HCT116 (cell line): Measurements from ENCODE around the gene ACER3. TPM values are rescaled to one million over a fixed set of nuclear protein-coding genes. Genes with fewer than 3 reads are reported as not detected.

Experiments used
- ATAC-seq: fragments of 200-7000 bp; cut with Tn5 transposase; 2 replicates; pipeline ENCODE4 v1.9.1; 2020; ENCODE audit warnings: mild to moderate bottlenecking, moderate library complexity
- BruUV-seq: library from RNA; stranded (reverse); fragments of 400-500 nt; replicated peaks from 2 replicates; lab custom pipeline; 2021; lab: Mats Ljungman, UMichigan
- CTCF ChIA-PET: fragments of 300-600 bp; sonication (Branson Sonifier 250); formaldehyde crosslinking; loops from one replicate; lab custom pipeline; 2021; ENCODE audit warnings: antibody characterized with exemption; lab: Charles Lee
- POLR2A ChIA-PET: fragments of 300-600, 350-600 bp; sonication (Branson Sonifier 250); formaldehyde crosslinking; loops from one replicate; lab custom pipeline; 2021; ENCODE audit warnings: antibody characterized with exemption; lab: Charles Lee
- RAD21 ChIA-PET, 2 experiments: fragments of 300-600 bp; sonication (Branson Sonifier 250); formaldehyde crosslinking; loops; one replicate each; lab custom pipeline; 2023; ENCODE audit warnings: low total read pairs in 2 of 2; ENCODE audit not compliant: uncharacterized antibody in 2 of 2, unreplicated experiment in 2 of 2, low non-redundant PET in 1 of 2; lab: Charles Lee
- DNase-seq: peaks from one replicate; pipeline ENCODE4 v3.0.0-alpha.2; 2010; ENCODE audit warnings: low read depth, low spot score
- H2AFZ ChIP-seq: fragments of 200-600 bp; shearing (Covaris generic), sonication (generic); 2 replicates; pipeline ENCODE4 v1.6.1; 2017; ENCODE audit warnings: low read depth, mixed run types, mixed read lengths, antibody characterized with exemption, low read length; ENCODE audit not compliant: poor library complexity, severe bottlenecking
- H3K27ac ChIP-seq: 2 replicates; pipeline ENCODE4 v1.5.1; 2012; ENCODE audit warnings: low read depth, low read length
- H3K27me3 ChIP-seq: fragments of 200-600 bp; sonication (generic); 2 replicates; pipeline ENCODE4 v1.6.1; 2016; ENCODE audit warnings: mixed run types, low read length, mixed read lengths; ENCODE audit not compliant: insufficient read depth
- H3K36me3 ChIP-seq, 2 experiments: fragments of 200-500 bp in 1 of 2; fragments of 200-600 bp in 1 of 2; sonication (Bioruptor generic) in 1 of 2; sonication (generic) in 1 of 2; 2 replicates each; pipeline versions ENCODE4 v1.5.1 to v1.6.1; 2014 to 2016; ENCODE audit warnings: low read length in 2 of 2, inconsistent platforms in 1 of 2, mixed read lengths in 1 of 2, mixed run types in 1 of 2; ENCODE audit not compliant: insufficient read depth in 2 of 2, control insufficient read depth in 1 of 2
- H3K4me1 ChIP-seq, 2 experiments: fragments of 200-600 bp in 1 of 2; sonication (generic) in 1 of 2; 2 replicates each; pipeline versions ENCODE4 v1.5.1 to v1.6.1; 2012 to 2017; ENCODE audit warnings: low read length in 2 of 2, inconsistent platforms in 1 of 2, mild to moderate bottlenecking in 1 of 2, mixed read lengths in 1 of 2, mixed run types in 1 of 2, moderate library complexity in 1 of 2; ENCODE audit not compliant: insufficient read depth in 2 of 2, control insufficient read depth in 1 of 2
- H3K4me2 ChIP-seq: fragments of 200-600 bp; sonication (generic); 2 replicates; pipeline ENCODE4 v1.6.1; 2017; ENCODE audit warnings: mixed run types, low read length, mixed read lengths
- H3K4me3 ChIP-seq, 2 experiments: fragments of 200-600 bp in 1 of 2; sonication (generic) in 1 of 2; replicated peaks in 1 of 2; 2 replicates each; pipeline ENCODE4 v1.5.1; 2011 to 2016; ENCODE audit warnings: low read length in 2 of 2, control low read depth in 1 of 2, low read depth in 1 of 2, mild to moderate bottlenecking in 1 of 2, mixed read lengths in 1 of 2, mixed run types in 1 of 2
- H3K79me2 ChIP-seq: fragments of 200-600 bp; sonication (generic); 2 replicates; pipeline ENCODE4 v1.6.1; 2017; ENCODE audit warnings: mild to moderate bottlenecking, mixed run types, low read length, moderate library complexity, mixed read lengths; ENCODE audit not compliant: insufficient read depth
- H3K9ac ChIP-seq: fragments of 200-600 bp; sonication (generic); 2 replicates; pipeline ENCODE4 v1.6.1; 2016; ENCODE audit warnings: low read length, mixed read lengths
- H3K9me2 ChIP-seq: fragments of 200-600 bp; sonication (generic), shearing (Covaris generic); 2 replicates; pipeline ENCODE4 v1.6.1; 2017; ENCODE audit warnings: mixed run types, mild to moderate bottlenecking, moderate library complexity; ENCODE audit not compliant: insufficient read depth
- H3K9me3 ChIP-seq, 2 experiments: fragments of 200-500 bp in 1 of 2; fragments of 200-600 bp in 1 of 2; sonication (Bioruptor generic) in 1 of 2; sonication (generic) in 1 of 2; 2 replicates each; pipeline ENCODE4 v1.6.1; 2014 to 2017; ENCODE audit warnings: low read length in 2 of 2, mixed read lengths in 2 of 2, inconsistent platforms in 1 of 2, low read depth in 1 of 2, mild to moderate bottlenecking in 1 of 2, mixed run types in 1 of 2, moderate library complexity in 1 of 2; ENCODE audit not compliant: control insufficient read depth in 1 of 2, insufficient read depth in 1 of 2
- H4K20me1 ChIP-seq: fragments of 200-600 bp; sonication (generic), shearing (Covaris generic); 2 replicates; pipeline ENCODE4 v1.6.1; 2017; ENCODE audit warnings: mixed run types, mild to moderate bottlenecking, moderate library complexity; ENCODE audit not compliant: insufficient read depth
- CBX3 ChIP-seq: IDR thresholded peaks from 2 replicates; pipeline ENCODE4 v1.6.1; 2012; ENCODE audit warnings: low read depth
- EGR1 ChIP-seq: IDR thresholded peaks from 2 replicates; pipeline ENCODE4 v1.6.1; 2012; ENCODE audit warnings: low read depth
- EZH2 ChIP-seq: fragments of 200-600 bp; sonication (generic); IDR thresholded peaks from 2 replicates; pipeline ENCODE4 v1.6.1; 2017; ENCODE audit warnings: antibody characterized with exemption, mixed run types
- POLR2A ChIP-seq: IDR thresholded peaks from 2 replicates; pipeline ENCODE4 v1.7.0; 2011; ENCODE audit warnings: borderline replicate concordance; ENCODE audit not compliant: insufficient read depth, insufficient read length; ENCODE audit errors: extremely low read depth
- POLR2AphosphoS5 ChIP-seq: IDR thresholded peaks from 2 replicates; pipeline ENCODE4 v1.6.1; 2011; ENCODE audit warnings: mild to moderate bottlenecking, low read depth, low read length, moderate library complexity
- RAD21 ChIP-seq: IDR thresholded peaks from 2 replicates; pipeline ENCODE4 v1.6.1; 2012; ENCODE audit warnings: low read depth, mild to moderate bottlenecking
- SP1 ChIP-seq: IDR thresholded peaks from 2 replicates; pipeline ENCODE4 v1.6.1; 2012; ENCODE audit warnings: low read depth
- YY1 ChIP-seq: IDR thresholded peaks from 2 replicates; pipeline ENCODE4 v1.6.1; 2011; ENCODE audit warnings: low read length, low read depth, moderate library complexity, mild to moderate bottlenecking; ENCODE audit not compliant: insufficient replicate concordance; ENCODE audit errors: extremely low read depth
- ZNF274 ChIP-seq: fragments of 200-500 bp; sonication (Bioruptor generic); IDR thresholded peaks from 2 replicates; pipeline ENCODE4 v1.6.1; 2014; ENCODE audit warnings: mild to moderate bottlenecking, low read depth, low read length, inconsistent platforms
- intact Hi-C: fragments of 100-400 bp; cut with micrococcal nuclease; formaldehyde crosslinking; loops from 2 replicates; pipeline ENCODE4 v1.10.0; 2022
- total RNA-seq: library from RNA; stranded (reverse); gene quantifications from one replicate; pipeline ENCODE4 v1.2.1, GENCODE V29; 2021; ENCODE audit not compliant: unreplicated experiment
- TF ChIP-seq, protein P1 (sequence below): IDR thresholded peaks from 2 replicates; pipeline ENCODE4 v1.6.1; 2011; ENCODE audit warnings: mild to moderate bottlenecking, low read length, moderate library complexity; ENCODE audit not compliant: insufficient replicate concordance; ENCODE audit errors: extremely low read depth
- TF ChIP-seq, protein P2 (sequence below), 3 experiments: fragments of 200-600 bp in 1 of 3; sonication (generic) in 1 of 3; IDR thresholded peaks in 2 of 3; conservative IDR thresholded peaks in 1 of 3; 2 replicates each; pipeline ENCODE4 v1.5.1; 2012 to 2017; ENCODE audit warnings: low read depth in 2 of 3, low read length in 2 of 3, antibody characterized with exemption in 1 of 3, borderline replicate concordance in 1 of 3, control low read depth in 1 of 3, mild to moderate bottlenecking in 1 of 3, mixed read lengths in 1 of 3, mixed run types in 1 of 3, moderate library complexity in 1 of 3; ENCODE audit not compliant: insufficient read depth in 1 of 3
- TF ChIP-seq, protein P3 (sequence below): IDR thresholded peaks from 2 replicates; pipeline ENCODE4 v1.6.1; 2012; ENCODE audit warnings: low read depth

The ACER3 gene
- total RNA-seq, 1 experiment from 2014 or later = 19.1 TPM

DNA sequence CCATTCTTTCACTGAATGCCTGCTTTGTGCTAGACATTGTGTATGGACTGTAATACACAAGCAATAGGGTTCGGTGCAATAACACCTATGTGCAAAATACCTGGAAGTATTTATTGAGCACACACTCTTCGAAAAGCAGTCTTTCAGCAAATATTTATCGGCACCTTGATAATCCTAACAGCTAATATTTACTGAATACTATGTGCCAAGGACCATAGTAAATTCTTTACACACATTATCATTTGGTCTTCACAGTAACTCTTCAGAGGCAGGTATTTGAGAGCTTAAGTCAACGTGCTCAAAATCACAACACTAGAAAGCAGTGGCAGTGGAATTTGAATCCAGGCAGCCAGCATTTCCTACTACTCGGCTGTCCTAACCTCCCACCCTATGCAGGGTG lies 175.7 kb downstream of the ACER3 start:
- Histone ChIP-seq H3K27me3 (no peaks in the 10 kb centered on the region), H3K36me3 (no peaks in the 10 kb centered on the region), H3K4me3 (no peak overlapping the region), H4K20me1 (no peaks in the 10 kb centered on the region), H3K9me2 (no peaks in the 10 kb centered on the region), H3K9ac (no peak overlapping the region), H2AFZ (no peak overlapping the region), H3K4me1 (peaks cover 4 to 17% of the 10 kb centered on the region in 2 experiments; a peak in 3 of 4 replicates), H3K9me3 (no peaks in the 10 kb centered on the region), H3K79me2 (no peaks in the 10 kb centered on the region), H3K4me2 (no peak overlapping the region), H3K27ac (no peak overlapping the region)
- DNase-seq (no peak), ATAC-seq (no peak)
- RAD21 ChIA-PET = no interaction called here
- POLR2A ChIA-PET = no interaction called here
- TF ChIP-seq EGR1 (no peak), EZH2 (no peak), YY1 (no peak), CBX3 (no peak), POLR2AphosphoS5 (no peak)
- intact Hi-C loops = no loop called here
- CTCF ChIA-PET = interaction anchor here (1.2 to 2.1 kb wide), 4 partner anchors 9 to 118 kb away, joined by 4 to 11 read pairs (median 4); no protein-coding TSS in a partner anchor
- no TSS peak for BruUV-seq

DNA sequence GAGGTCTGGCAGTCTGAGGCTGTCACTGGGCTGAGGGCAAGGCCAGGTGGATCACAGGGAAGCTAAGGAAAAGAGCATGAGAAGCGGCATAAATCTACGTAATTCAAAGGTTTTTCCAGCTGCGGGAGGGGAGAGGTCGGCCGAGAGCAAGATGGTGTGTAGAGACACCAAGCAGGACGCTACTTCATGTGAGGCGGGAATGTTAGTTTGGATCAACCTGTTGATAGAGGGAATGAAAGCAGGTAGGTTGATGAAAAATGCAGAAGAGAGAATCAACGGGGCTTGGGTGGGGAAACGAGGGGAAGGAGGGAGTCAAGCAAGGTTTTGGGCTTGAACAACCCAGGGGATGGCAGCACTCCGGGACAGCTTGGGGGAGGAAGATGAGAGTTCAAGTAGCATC lies 176.3 kb downstream of the ACER3 start:
- Histone ChIP-seq H3K4me3 (no peak overlapping the region), H3K4me2 (no peak overlapping the region), H3K9me3 (no peaks in the 10 kb centered on the region), H3K9ac (no peak overlapping the region), H3K4me1 (peaks cover 4 to 17% of the 10 kb centered on the region in 2 experiments; a peak in 3 of 4 replicates), H3K79me2 (no peaks in the 10 kb centered on the region), H3K27ac (no peak overlapping the region), H4K20me1 (no peaks in the 10 kb centered on the region), H3K9me2 (no peaks in the 10 kb centered on the region), H2AFZ (no peak overlapping the region), H3K36me3 (no peaks in the 10 kb centered on the region), H3K27me3 (no peaks in the 10 kb centered on the region)
- no peak for ATAC-seq
- DNase-seq = no peak
- ChIA-PET CTCF (interaction anchor here (1.2 to 2.1 kb wide), 4 partner anchors 9 to 118 kb away, joined by 4 to 11 read pairs (median 4); no protein-coding TSS in a partner anchor), RAD21 (interaction anchor here in 1 of 2 experiments (0.6 kb wide), 1 partner anchor 506 kb away, joined by 4 read pairs; no protein-coding TSS in a partner anchor), POLR2A (no interaction called here)
- intact Hi-C loops = no loop called here
- no TSS peak for BruUV-seq
- TF ChIP-seq, protein P1, sequence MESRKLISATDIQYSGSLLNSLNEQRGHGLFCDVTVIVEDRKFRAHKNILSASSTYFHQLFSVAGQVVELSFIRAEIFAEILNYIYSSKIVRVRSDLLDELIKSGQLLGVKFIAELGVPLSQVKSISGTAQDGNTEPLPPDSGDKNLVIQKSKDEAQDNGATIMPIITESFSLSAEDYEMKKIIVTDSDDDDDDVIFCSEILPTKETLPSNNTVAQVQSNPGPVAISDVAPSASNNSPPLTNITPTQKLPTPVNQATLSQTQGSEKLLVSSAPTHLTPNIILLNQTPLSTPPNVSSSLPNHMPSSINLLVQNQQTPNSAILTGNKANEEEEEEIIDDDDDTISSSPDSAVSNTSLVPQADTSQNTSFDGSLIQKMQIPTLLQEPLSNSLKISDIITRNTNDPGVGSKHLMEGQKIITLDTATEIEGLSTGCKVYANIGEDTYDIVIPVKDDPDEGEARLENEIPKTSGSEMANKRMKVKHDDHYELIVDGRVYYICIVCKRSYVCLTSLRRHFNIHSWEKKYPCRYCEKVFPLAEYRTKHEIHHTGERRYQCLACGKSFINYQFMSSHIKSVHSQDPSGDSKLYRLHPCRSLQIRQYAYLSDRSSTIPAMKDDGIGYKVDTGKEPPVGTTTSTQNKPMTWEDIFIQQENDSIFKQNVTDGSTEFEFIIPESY = no peak
- no peak for TF ChIP-seq SP1
- TF ChIP-seq, protein P2, sequence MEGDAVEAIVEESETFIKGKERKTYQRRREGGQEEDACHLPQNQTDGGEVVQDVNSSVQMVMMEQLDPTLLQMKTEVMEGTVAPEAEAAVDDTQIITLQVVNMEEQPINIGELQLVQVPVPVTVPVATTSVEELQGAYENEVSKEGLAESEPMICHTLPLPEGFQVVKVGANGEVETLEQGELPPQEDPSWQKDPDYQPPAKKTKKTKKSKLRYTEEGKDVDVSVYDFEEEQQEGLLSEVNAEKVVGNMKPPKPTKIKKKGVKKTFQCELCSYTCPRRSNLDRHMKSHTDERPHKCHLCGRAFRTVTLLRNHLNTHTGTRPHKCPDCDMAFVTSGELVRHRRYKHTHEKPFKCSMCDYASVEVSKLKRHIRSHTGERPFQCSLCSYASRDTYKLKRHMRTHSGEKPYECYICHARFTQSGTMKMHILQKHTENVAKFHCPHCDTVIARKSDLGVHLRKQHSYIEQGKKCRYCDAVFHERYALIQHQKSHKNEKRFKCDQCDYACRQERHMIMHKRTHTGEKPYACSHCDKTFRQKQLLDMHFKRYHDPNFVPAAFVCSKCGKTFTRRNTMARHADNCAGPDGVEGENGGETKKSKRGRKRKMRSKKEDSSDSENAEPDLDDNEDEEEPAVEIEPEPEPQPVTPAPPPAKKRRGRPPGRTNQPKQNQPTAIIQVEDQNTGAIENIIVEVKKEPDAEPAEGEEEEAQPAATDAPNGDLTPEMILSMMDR (IDR thresholded peaks at IDR 0.05 in 2 of 3, conservative IDR thresholded peaks at IDR 0.05 in 1 of 3; ENCODE audit: borderline replicate concordance in 1 of 3, insufficient read depth in 1 of 3, low read depth in 2 of 3, low read length in 2 of 3) = no peak
- TF ChIP-seq, protein P3, sequence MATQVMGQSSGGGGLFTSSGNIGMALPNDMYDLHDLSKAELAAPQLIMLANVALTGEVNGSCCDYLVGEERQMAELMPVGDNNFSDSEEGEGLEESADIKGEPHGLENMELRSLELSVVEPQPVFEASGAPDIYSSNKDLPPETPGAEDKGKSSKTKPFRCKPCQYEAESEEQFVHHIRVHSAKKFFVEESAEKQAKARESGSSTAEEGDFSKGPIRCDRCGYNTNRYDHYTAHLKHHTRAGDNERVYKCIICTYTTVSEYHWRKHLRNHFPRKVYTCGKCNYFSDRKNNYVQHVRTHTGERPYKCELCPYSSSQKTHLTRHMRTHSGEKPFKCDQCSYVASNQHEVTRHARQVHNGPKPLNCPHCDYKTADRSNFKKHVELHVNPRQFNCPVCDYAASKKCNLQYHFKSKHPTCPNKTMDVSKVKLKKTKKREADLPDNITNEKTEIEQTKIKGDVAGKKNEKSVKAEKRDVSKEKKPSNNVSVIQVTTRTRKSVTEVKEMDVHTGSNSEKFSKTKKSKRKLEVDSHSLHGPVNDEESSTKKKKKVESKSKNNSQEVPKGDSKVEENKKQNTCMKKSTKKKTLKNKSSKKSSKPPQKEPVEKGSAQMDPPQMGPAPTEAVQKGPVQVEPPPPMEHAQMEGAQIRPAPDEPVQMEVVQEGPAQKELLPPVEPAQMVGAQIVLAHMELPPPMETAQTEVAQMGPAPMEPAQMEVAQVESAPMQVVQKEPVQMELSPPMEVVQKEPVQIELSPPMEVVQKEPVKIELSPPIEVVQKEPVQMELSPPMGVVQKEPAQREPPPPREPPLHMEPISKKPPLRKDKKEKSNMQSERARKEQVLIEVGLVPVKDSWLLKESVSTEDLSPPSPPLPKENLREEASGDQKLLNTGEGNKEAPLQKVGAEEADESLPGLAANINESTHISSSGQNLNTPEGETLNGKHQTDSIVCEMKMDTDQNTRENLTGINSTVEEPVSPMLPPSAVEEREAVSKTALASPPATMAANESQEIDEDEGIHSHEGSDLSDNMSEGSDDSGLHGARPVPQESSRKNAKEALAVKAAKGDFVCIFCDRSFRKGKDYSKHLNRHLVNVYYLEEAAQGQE = no peak
- TF ChIP-seq RAD21 = no peak
- TF ChIP-seq POLR2A = no peak
- TF ChIP-seq ZNF274 = no peak
